Measurements from ENCODE around the gene BMF.

DNA sequence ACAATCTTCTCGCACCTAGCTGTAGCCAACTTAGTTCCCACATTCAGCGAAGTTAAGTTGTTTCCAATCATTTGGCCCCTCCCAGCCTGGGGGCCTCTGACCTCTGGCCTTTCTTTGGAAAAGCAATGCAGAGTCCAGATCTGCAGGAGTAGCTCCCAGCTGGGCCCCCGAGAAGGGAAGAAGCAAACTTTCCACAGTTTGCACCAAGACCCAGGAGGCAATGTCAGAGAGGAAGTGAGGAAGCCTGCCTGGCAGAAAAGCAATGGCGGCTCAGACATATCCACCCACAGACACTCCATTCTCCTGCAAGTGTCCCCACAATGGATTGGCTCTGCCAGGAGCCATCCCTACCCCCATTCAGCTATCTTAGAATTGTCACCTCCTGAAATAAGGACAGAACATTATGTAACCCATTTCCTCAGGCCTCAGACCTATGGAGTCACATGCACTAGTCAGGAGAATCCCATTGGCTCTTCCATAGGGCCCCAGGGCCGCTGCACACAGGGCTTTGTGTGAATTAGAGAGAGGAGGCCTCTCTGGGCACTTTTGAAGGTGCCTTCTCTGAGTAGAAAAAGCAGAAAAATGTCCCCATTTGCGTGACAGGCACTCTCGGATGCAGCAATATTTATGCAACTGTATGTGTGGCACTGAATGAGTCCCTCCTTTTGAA lies 49.2 kb upstream of the BMF start:
- TF ChIP-seq EZH2phosphoT487 (IDR thresholded peaks at IDR 0.05; ENCODE audit: insufficient read depth, low read depth) (no peak), EZH2 (IDR thresholded peaks at IDR 0.05; ENCODE audit: insufficient read depth, poor library complexity, severe bottlenecking) (no peak)
